Neural cell (in vitro differentiated cells): ENCODE measurements around the gene GGT1.

Experiments used
- EZH2 ChIP-seq: fragments of 200-600, 300-800 bp; shearing (Covaris generic), sonication (generic); IDR thresholded peaks from 2 replicates; pipeline ENCODE4 v1.6.1; 2014; ENCODE audit warnings: antibody characterized with exemption, low read length, borderline replicate concordance, mild to moderate bottlenecking; ENCODE audit not compliant: insufficient read depth, poor library complexity, severe bottlenecking
- MXI1 ChIP-seq: fragments of 450-650 bp; conservative IDR thresholded peaks from 2 replicates; pipeline ENCODE4 v1.6.1; 2014; ENCODE audit warnings: antibody characterized with exemption, mild to moderate bottlenecking; ENCODE audit not compliant: poor library complexity, severe bottlenecking
- POLR2AphosphoS5 ChIP-seq: IDR thresholded peaks from 2 replicates; pipeline ENCODE4 v1.6.1; 2012
- RAD21 ChIP-seq: fragments of 450-650 bp; conservative IDR thresholded peaks from 2 replicates; pipeline ENCODE4 v1.6.1; 2014; ENCODE audit warnings: antibody characterized with exemption, mild to moderate bottlenecking, moderate library complexity
- TAF1 ChIP-seq: IDR thresholded peaks from 2 replicates; pipeline ENCODE4 v1.6.1; 2012; ENCODE audit warnings: low read depth
- TF ChIP-seq, protein P1 (sequence below): fragments of 450-650 bp; IDR thresholded peaks from 2 replicates; pipeline ENCODE4 v1.5.1; 2014; ENCODE audit warnings: antibody characterized with exemption, mild to moderate bottlenecking, moderate library complexity; ENCODE audit not compliant: poor library complexity, severe bottlenecking
- TF ChIP-seq, protein P2 (sequence below): IDR thresholded peaks from 2 replicates; pipeline ENCODE4 v1.6.1; 2012; ENCODE audit warnings: borderline replicate concordance

DNA sequence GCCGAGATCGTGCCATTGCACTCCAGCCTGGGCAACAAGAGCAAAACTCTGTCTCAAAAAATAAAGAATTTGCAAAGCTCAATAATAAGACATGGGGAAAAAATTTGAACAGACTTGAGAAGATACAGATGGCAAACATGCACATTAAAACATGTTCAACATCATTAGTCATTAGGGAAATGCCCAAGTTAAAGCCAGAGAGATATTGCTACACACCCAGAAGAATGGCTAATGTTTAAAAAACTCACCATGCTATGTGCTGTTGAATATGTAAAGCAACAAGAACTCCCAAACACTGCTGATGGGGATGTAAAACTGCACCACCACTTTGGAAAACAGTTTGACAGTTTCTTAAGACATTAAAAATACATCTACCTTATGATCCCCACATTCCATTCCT lies 22.7 kb upstream of the GGT1 start:
- TF ChIP-seq, protein P1, sequence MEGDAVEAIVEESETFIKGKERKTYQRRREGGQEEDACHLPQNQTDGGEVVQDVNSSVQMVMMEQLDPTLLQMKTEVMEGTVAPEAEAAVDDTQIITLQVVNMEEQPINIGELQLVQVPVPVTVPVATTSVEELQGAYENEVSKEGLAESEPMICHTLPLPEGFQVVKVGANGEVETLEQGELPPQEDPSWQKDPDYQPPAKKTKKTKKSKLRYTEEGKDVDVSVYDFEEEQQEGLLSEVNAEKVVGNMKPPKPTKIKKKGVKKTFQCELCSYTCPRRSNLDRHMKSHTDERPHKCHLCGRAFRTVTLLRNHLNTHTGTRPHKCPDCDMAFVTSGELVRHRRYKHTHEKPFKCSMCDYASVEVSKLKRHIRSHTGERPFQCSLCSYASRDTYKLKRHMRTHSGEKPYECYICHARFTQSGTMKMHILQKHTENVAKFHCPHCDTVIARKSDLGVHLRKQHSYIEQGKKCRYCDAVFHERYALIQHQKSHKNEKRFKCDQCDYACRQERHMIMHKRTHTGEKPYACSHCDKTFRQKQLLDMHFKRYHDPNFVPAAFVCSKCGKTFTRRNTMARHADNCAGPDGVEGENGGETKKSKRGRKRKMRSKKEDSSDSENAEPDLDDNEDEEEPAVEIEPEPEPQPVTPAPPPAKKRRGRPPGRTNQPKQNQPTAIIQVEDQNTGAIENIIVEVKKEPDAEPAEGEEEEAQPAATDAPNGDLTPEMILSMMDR: no peak
- TF ChIP-seq EZH2 (no peak), MXI1 (no peak), TAF1 (no peak), RAD21 (no peak), POLR2AphosphoS5 (no peak)
- TF ChIP-seq, protein P2, sequence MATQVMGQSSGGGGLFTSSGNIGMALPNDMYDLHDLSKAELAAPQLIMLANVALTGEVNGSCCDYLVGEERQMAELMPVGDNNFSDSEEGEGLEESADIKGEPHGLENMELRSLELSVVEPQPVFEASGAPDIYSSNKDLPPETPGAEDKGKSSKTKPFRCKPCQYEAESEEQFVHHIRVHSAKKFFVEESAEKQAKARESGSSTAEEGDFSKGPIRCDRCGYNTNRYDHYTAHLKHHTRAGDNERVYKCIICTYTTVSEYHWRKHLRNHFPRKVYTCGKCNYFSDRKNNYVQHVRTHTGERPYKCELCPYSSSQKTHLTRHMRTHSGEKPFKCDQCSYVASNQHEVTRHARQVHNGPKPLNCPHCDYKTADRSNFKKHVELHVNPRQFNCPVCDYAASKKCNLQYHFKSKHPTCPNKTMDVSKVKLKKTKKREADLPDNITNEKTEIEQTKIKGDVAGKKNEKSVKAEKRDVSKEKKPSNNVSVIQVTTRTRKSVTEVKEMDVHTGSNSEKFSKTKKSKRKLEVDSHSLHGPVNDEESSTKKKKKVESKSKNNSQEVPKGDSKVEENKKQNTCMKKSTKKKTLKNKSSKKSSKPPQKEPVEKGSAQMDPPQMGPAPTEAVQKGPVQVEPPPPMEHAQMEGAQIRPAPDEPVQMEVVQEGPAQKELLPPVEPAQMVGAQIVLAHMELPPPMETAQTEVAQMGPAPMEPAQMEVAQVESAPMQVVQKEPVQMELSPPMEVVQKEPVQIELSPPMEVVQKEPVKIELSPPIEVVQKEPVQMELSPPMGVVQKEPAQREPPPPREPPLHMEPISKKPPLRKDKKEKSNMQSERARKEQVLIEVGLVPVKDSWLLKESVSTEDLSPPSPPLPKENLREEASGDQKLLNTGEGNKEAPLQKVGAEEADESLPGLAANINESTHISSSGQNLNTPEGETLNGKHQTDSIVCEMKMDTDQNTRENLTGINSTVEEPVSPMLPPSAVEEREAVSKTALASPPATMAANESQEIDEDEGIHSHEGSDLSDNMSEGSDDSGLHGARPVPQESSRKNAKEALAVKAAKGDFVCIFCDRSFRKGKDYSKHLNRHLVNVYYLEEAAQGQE: no peak
